NCI-H82 treated with DMSO at 0.1 percent for 48 hours (cell line): ENCODE data around the gene DEFB124.
"Not testable (repeated sequence)": the region's sequence is repeated elsewhere in the genome, so short reads cannot be mapped to it uniquely, and the experiment has no call there.

ENCODE experiments used
- DNase-seq: peaks from one replicate; lab custom pipeline; 2025; ENCODE audit not compliant: unreplicated experiment; lab: John Stamatoyannopoulos, UW

The DEFB124 gene

DNA sequence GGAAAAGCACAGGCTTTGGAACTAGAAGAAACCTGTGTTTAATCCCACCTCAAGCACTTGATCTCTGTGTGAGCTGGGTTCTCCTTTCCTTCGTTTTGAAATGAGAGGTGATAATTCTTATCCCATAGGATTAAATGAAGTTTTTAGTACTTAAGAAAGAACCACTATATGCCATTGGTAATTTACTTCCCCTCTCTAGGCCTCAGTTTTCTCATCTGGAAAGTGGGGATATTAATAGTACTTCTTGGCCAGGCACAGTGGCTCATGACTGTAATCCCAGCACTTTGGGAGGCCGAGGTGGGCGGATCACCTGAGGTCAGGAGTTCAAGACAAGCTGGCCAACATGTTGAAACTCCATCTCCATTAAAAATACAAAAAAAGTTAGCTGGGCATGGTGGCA lies 14.2 kb upstream of the DEFB124 start:
- DNase-seq = no peak

DNA sequence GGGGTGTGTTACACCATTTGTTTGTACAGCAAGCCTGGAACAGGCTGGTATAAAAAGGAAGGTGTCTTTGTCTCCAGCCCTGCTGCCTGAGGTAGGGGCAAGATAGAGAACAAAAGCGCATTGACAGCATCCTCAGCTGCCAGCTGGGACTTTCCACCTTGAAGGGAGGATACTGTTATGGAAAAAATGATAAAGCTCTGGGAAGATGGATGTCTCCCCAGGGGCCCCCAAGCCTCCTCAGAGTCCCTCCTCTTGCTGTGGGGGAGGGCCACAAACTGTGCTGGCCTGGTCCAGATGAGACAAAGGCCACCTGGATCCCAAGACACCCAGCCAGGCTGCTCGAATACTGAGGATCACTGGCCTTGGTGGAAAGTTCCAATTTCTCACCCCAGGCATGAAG lies 13.2 kb upstream of the DEFB124 start:
- no peak for DNase-seq

DNA sequence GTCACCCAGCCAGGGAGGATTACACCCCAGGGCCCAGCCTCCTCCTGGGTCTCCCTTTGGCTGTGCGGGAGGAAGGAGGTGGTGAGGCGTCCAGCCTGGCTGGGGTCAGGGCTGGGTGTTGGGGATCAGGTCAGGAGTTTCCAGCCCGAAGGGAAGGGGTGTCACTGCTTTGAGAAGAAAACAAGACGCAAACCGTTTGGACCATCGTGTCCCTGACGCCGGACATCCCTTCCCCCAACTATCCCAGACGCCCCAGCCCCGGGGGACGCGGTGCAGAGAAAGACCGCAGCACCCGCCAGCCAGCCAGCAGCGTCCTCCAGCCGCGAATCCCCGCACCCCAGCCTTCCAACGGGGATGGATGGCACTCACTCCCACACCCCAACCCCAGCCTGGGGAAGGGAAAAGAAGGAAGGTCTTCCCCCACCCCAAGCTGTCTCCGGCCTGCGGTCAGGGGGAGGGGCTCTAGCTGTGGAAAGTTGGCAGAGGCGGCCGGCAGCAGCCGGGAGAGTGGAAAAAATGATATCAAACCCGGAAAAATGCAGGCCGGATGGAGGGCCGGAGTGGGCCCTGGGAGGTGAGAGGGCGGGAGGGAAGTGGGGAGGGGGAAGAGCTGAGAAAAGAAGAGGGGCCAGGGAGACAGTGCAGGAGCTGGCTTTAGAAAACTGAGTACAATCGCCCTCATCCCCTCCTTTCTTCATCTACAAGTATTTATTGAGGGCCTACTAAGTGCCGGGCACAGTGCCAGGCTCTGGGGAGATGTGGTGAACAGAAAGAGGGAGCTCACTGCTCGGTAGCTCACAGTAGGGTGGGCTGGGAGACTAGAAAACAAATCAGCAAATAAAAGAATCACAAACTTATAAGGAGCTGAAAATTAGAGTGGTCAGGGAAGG lies 10.8 kb upstream of the DEFB124 start:
- no peak for DNase-seq

DNA sequence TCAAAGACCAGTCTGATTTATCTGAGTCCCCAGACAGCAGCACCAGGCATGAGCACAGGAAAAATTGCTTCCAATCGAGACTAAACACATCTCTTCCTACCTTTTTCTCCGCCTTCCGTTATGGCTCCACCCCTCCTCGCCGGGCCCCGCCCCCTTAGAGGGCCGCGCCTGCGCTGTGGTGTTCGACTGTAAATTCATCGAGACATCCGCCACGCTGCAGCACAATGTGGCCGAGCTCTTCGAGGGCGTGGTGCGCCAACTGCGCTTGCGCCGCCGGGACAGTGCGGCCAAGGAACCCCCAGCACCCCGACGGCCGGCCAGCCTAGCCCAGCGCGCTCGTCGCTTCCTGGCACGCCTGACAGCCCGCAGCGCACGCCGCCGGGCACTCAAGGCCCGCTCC lies 9.1 kb upstream of the DEFB124 start:
- DNase-seq = peak; percentile 22

DNA sequence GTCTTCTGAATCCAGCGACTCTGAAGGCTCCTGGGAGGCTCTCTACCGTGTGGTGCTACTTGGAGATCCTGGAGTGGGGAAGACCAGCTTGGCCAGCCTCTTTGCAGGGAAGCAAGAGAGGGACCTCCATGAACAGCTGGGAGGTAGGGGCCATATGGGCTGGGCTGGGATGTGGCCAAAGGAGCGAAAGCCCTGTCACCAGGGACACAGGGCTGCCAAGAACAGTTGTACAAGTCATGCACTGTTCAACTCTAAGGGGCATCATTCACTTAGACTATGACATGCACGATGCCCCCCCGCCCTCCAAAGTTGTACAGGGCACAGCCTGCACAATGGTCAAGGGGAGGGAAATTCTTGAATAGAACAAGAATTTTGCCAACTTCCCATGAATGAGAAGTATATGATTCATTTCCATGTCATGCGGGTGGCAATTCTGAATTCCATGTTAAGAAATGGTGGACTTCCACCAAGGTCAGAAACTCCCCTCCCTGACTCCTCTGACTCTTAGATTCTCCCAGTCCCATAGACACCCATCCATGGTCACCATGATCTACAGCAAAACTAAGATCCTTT lies 1.8 kb upstream of the DEFB124 start:
- DNase-seq = no peak

DNA sequence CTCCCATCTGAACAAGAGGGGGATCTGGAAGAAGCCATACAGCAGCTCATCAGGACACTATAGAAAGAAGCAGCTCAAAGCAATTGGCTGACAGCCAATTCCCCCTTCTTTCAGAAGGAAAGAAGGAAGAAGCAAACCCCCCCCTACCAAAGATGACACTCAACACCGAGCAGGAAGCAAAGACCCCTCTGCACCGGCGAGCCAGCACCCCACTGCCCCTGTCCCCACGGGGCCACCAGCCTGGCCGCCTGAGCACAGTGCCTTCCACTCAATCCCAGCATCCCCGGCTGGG lies 1.3 kb upstream of the DEFB124 start:
- DNase-seq = no peak

DNA sequence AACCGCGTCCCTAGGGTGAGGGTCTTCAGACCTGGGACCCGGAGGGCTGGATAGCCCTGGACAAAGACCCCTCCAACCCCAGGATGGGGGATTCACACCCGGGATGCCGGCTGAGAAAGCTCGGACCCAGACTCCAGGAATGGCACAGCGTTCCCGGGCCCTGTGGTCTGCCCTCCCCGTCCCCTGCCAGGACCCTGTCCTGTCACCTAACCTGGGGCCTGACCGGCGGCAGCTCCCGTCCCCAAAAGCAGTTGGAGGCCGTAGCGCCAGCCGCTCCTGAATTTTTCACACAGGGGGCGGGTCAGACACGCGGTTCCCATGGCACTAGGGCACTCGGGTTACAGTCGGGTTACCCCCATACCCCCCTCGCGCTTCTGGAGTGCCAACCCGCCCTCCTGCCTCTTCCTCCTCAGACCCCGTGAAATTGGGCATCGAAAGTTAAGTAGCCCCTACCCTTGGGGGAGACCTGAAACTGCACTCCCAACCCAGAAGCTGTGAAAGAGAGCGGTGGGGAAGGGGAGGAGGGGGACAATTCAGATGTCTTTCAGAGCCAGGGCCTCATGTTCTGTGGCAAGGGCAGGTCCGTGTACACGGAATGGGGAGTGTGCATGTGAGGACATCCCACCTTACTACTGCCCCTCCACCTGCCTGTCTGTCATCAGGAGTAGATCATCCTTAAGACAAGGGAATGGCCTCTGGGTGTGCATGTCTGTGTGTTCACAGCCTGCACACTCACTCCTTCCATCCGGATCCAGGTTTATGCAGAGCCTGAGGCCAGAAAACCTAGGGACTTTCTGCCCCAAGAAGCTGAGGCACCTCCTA lies 756 bp upstream of the DEFB124 start:
- DNase-seq = no peak

DNA sequence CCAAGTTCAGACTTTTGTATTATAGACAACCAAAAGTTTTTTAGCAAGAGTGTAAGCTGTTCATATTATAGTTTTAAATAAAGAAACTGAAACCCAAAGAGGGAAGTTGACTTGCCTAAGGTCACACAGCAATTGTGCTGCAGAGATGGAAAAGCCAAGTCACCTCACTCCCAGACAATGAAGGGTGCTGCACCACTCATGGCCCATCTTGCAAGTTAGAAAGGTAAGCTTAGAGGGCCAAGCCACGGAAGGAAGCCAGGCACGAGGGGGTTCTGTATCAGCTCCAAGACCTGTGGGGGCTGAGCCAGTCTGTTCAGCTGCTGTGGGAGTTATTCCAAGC lies 860 bp downstream of the DEFB124 start:
- no peak for DNase-seq

DNA sequence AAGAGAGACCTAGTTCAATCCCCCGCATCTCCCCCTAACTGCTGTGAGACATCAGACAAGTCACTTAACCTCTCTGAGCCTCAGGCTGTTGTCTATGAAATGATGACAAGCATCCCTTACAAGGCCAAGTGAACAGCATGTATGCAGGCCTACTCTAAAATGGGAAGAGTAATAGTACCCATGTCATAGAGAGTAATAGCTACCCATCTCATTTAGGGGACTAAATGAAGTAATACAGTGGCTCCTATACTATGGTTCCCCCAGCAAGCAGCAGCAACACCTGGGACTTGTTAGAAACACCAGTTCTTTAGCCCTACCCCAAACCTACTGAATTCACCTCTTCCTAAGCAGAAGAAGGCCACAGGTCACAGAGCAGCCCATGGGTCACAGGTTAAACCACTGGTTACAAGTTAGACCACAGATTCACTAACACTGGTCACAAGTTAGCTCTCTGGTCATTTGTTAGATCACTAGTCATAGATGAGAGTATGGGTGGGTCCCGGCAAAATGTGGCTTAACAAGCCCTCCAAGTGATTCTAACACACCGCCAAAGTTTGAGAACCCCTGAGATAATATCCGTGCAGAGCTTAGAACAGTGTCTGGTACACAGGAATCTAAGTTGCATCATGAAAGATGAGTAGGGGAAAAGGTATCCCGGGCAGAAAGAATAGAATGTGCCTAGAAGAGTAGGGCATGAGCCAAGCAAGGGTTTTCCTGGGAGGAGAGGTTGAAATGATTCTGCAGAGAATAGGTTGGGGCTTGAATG lies 1.4 kb downstream of the DEFB124 start:
- DNase-seq = no peak

DNA sequence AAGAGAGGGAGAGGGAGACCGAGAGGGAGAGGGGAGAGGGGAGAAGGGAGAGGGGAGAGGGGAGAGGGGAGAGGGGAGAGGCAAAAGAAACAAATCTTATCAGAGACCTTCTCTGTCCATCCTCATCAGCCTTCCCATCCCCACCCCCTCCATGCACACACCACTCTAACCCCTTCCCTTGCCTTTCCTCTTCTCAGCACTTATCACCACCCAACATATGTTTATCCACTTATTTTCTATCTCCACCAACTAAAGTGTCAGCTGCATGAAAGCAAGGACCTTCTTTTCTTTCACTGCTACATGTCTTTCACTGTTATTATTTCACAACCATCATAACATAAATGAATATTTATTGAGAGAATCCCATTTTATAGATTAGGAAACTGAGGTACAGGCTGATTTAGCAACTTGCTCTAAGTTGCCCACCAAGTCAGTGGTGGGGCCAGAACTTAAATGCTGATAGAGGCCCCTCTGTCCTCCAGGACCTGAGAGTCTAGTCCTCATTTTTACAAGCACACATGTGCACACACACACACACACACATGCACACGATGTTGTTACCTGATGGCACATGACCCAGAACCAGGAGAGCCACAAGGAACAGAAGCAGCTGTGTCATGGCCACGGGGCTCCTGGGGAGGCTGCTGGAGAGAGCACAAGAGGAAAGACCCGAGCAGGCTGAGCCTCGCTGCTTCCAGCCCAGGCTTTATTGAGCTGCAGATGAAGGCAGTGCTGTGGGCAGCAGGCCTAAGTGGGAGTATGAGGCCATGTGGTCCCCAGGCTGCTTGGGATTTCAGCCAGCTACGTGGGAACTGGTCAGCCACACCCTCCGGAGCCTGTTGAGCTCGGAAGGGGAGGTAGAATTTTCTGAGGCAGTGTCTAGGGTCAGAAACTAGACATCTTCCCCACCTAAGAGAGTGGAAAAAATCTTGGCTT lies 2.3 kb downstream of the DEFB124 start:
- DNase-seq = no peak

DNA sequence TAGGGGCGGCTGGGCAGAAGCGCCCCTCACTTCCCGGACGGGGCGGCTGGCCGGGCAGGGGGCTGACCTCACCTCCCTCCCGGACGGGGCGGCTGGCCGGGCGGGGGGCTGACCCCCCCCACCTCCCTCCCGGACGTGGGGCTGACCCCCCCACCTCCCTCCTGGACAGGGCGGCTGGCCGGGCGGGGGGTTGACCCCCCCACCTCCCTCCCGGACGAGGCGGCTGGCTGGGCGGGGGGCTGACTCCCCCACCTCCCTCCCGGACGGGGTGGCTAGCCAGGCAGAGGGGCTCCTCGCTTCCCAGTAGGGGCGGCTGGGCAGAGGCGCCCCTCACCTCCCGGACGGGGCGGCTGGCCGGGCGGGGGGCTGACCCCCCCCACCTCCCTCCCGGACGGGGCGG lies 4.0 kb downstream of the DEFB124 start:
- DNase-seq = not testable (repeated sequence)

DNA sequence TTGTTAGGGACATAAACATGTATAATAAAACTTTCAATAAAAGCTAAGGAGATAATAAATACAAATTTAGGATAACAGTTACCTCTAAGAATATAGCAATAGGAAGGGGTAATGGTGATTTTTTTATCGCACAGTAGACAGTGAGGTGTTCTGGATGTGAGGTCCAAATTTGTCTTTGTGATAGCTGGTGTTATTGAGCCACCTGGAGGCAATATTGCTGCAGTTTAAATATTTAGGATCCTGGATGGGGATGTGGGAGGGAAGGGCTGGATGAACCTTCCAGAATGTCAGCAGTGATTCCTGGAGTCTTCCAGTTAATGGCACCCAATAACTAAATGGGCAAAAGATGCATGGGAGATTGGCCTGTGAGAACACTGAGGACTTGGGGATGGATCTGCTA lies 20.6 kb downstream of the DEFB124 start:
- no peak for DNase-seq

DNA sequence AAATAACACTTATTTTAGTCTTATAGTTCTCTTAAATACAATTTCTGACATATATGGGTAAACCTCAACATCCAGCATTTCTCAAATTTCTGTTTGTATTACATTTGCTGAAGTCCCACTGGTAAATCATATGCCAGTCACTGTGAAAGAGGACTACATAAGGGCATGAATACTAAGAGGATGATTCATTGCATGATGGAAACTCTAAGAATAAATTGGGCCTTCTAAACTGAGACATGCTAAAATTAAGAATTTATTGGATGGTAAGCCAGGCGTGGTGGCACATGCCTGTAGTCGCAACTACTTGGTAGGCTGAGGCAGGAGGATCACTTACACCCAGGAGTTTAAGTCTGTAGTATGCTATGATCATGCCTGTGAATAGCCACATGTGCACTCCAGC lies 22.4 kb downstream of the DEFB124 start:
- DNase-seq = no peak

DNA sequence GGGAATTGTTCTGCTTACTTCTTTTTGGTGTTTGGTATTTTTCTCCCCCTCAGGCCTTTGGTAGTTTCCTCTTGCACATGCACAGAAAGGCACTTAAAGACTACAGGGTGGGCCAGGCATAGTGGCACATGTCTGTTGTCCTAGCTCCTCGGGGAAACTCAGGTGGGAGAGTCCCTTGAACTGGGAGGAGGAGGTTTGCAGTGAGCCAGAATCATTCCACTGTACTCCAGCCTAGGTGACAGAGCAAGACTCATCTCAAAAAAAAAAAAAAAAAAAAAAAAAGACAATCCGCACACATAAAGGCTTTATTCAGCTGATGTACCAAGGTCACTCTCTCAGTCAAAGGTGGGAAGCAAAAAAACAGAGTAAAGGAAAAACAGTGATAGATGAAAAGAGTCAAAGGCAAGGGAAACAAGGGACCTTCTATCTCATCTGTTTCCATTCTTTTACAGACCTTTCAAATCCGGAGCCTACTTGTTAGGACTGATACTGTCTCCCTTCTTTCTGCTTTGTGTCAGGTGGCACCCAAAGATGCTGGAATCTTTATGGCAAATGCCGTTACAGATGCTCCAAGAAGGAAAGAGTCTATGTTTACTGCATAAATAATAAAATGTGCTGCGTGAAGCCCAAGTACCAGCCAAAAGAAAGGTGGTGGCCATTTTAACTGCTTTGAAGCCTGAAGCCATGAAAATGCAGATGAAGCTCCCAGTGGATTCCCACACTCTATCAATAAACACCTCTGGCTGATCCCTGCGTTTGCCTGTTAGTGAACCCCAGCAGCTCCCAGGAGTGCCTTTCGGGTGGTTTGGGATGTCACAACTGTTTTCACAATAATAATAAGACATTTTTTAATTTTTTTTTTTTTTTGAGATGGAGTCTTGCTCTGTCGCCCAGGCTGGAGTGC lies 25.2 kb downstream of the DEFB124 start:
- no peak for DNase-seq

DNA sequence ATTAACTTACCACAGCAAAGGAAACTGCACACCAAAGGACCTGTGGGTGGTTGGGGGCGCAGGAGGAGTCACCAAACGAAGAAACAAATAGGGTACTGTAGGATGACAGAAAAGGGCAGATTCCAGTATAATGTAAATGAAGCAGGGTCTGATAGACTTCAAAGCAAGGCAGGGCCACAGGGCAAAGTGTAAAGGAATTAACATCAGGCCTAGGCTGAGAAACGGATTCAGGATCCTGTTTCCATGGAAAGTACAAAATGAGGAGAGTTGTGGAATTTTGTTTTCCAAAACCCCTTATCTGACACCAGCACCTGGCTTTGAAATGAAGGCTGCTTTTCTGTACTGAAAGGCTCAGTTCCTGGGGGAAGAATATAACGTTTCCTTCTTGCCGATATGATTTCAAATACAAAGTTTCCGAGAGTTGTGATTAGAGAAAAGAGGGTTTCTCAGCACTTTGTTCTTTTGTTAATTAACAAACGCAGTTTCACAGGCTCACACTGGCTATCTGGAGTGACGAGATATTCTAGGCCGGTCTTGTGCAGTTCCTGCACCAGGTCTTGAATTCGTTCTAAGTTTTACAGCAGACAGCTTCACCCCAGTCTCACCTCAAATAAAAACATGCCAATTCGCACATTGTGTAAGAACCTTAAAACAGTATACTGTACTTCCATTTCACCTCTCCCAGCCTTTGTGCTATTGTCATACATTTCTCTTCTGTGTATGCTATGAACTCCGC lies 28.7 kb downstream of the DEFB124 start:
- DNase-seq = no peak

DNA sequence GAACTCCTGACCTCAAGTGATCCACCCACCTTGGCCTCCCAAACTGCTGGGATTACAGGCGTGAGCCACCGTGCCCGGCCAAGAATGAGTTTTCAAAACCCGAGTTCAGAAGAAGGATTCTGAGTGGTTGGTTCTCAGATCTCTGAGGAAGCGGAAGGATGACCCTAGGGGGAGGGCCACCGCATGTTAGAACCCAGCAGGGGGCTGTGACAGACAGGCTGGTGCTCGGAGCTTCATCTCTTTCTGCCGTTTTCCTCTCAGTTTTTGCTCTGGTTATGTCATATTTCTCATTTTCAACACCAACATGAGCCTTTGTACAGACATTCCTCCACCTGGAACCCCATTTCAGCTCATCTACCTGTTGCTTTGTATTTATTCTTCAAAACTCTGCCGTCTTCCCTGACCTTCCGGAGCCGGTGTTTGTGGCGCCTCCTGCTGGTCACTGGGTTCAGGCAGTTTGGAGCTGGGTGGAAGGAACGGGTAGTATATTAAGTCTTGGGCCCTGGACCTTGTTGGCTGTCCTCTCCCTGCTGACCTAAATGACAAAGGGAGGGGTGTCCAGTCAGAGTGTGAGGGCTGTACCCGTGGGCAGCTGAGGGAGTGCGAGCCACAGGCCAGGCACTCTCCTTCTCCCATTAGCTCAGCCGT lies 34.8 kb downstream of the DEFB124 start, which contains the start of gene DEFB123:
DEFB123 (plus strand) TSS at position 621 of the 648 bp plus-strand sequence. CDS start 67 bp downstream, outside the sequence.
- DNase-seq = no peak

DNA sequence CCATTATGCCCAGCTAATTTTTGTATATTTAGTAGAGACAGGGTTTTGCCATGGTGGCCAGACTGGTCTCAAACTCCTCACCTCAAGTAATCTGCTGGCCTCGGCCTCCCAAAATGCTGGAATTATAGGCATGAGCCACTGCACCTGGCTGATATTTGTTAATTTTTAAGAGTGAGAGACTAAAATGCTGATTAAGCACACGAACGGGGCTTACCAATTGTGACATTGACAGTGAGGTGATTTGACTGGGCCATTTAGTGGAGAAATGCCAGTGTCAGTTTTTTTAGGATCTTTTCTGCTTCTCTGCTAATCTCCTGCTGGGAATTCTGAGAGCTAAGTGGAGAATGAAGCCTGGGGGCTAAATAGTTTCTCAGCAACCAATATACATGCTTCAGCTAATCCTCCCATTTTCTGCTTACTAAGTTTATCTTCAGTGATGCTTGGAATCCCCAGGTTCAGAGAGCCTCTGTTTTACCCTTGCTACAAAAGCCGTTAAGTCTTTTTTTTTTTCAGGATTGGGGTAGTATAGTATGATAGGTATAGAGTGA lies 44.3 kb downstream of the DEFB124 start:
- no peak for DNase-seq

DNA sequence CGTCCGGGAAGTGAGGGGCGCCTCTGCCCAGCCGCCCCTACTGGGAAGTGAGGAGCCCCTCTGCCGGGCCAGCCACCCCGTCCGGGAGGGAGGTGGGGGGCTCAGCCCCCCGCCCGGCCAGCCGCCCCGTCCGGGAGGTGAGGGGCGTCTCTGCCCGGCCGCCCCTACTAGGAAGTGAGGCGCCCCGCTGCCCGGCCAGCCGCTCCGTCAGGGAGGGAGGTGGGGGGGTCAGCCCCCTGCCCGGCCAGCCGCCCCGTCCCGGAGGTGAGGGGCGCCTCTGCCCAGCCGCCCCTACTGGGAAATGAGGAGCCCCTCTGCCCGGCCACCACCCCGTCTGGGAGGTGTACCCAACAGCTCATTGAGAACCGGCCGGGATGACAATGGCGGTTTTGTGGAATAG lies 47.4 kb downstream of the DEFB124 start:
- DNase-seq = not testable (repeated sequence)
